Spinal cord (tissue), 10 donors: ENCODE data around the gene AKR7A2. TPM values are rescaled to one million over a fixed set of nuclear protein-coding genes. Genes with fewer than 3 reads are reported as not detected.
"Not testable (repeated sequence)": the region's sequence is repeated elsewhere in the genome, so short reads cannot be mapped to it uniquely, and the experiment has no call there.

Experiments used
- DNase-seq, 6 donors: peaks; one replicate each; pipeline versions ENCODE4 v3.0.0 to v3.0.0-alpha.2; 2013 to 2015; ENCODE audit warnings: low spot score in 6 of 6, low read depth in 4 of 6
- H3K27ac ChIP-seq: one replicate; pipeline ENCODE4 v1.5.1; 2013; ENCODE audit warnings: low read depth, low read length, control low read depth
- H3K27me3 ChIP-seq: one replicate; pipeline ENCODE4 v1.6.1; 2013; ENCODE audit warnings: low read length; ENCODE audit not compliant: control insufficient read depth, insufficient read depth
- H3K36me3 ChIP-seq: one replicate; pipeline ENCODE4 v1.6.1; 2013; ENCODE audit warnings: low read length; ENCODE audit not compliant: control insufficient read depth, insufficient read depth
- H3K4me1 ChIP-seq: one replicate; pipeline ENCODE4 v1.6.1; 2013; ENCODE audit warnings: low read length; ENCODE audit not compliant: control insufficient read depth, insufficient read depth
- H3K4me3 ChIP-seq: one replicate; pipeline ENCODE4 v1.5.1; 2013; ENCODE audit warnings: low read depth, low read length, control low read depth
- H3K9me3 ChIP-seq: one replicate; pipeline ENCODE4 v1.6.1; 2013; ENCODE audit warnings: low read length; ENCODE audit not compliant: control insufficient read depth, insufficient read depth
- WGBS: methylation state at CpG from one replicate; pipeline ENCODE4 v1.1.5; 2013; ENCODE audit warnings: missing lambda C conversion rate; ENCODE audit not compliant: insufficient coverage; 5-methylcytosine and 5-hydroxymethylcytosine counted together
- polyA plus RNA-seq, 2 donors: library from polyadenylated mRNA; unstranded; fragments of 120-200 nt; gene quantifications; one replicate each; pipeline ENCODE4 v1.2.1, GENCODE V29; 2013; ENCODE audit not compliant: insufficient read length in 2 of 2
- total RNA-seq, 2 donors: library from RNA; depleted of rRNA in 1 of 2; stranded (reverse); fragments of 120-200 nt in 1 of 2; fragments of >200 nt in 1 of 2; gene quantifications; one replicate each; pipeline versions ENCODE4 v1.2.3 to v1.2.4, GENCODE V29; 2013 to 2014
- donor health status: healthy.

AKR7A2 gene
- total and polyA plus RNA-seq, 4 donors = 39.1 to 101 (median 67.3) TPM

- Histone ChIP-seq H3K36me3 (peaks cover 31% of the 10 kb centered on the region), H3K9me3 (no peaks in the 10 kb centered on the region), H3K27me3 (no peaks in the 10 kb centered on the region), H3K27ac (no peak overlapping the region), H3K4me1 (peaks cover 3% of the 10 kb centered on the region), H3K4me3 (no peak overlapping the region)
- DNase-seq = no peak
Measured at GRCh38 chr1:19272064-19272463, 39.9 kb downstream of the AKR7A2 start.

GRCh38 chr1:19270343-19270730, 41.6 kb downstream of the AKR7A2 start:
- not testable (repeated sequence) for H3K27ac ChIP-seq, H3K4me3 ChIP-seq, H3K4me1 ChIP-seq, H3K9me3 ChIP-seq, H3K27me3 ChIP-seq, DNase-seq
- 85% methylated on average over 6 of the region's 6 CpGs for WGBS
- peaks cover 35% of the 10 kb centered on the region for H3K36me3 ChIP-seq

GRCh38 chr1:19269427-19270342, 42.3 kb downstream of the AKR7A2 start:
- H3K9me3 ChIP-seq, H3K4me3 ChIP-seq, H3K27me3 ChIP-seq, DNase-seq, H3K4me1 ChIP-seq, H3K27ac ChIP-seq: not testable (repeated sequence)
- no CpG with 5 or more reads among the region's 9 CpGs for WGBS
- H3K36me3 ChIP-seq = peaks cover 35% of the 10 kb centered on the region

- 81% methylated on average over 11 of the region's 11 CpGs for WGBS
- Histone ChIP-seq H3K36me3 (peaks cover 29% of the 10 kb centered on the region), H3K4me1 (no peaks in the 10 kb centered on the region), H3K9me3 (no peaks in the 10 kb centered on the region), H3K4me3 (no peak overlapping the region), H3K27ac (no peak overlapping the region), H3K27me3 (no peaks in the 10 kb centered on the region)
- no peak for DNase-seq
Measured at GRCh38 chr1:19268445-19268844, 43.5 kb downstream of the AKR7A2 start.

- no peaks in the 10 kb centered on the region for H3K27me3 ChIP-seq
- peaks cover 53% of the 10 kb centered on the region for H3K36me3 ChIP-seq
- no peak for DNase-seq
- no peaks in the 10 kb centered on the region for H3K4me1 ChIP-seq
- no peaks in the 10 kb centered on the region for H3K9me3 ChIP-seq
- no peak overlapping the region for H3K27ac ChIP-seq
- no peak overlapping the region for H3K4me3 ChIP-seq
- WGBS = 93% methylated on average over 4 of the region's 5 CpGs
Measured at GRCh38 chr1:19262744-19263143, 49.2 kb downstream of the AKR7A2 start.

- Histone ChIP-seq H3K9me3 (no peaks in the 10 kb centered on the region), H3K36me3 (peaks cover 57% of the 10 kb centered on the region), H3K4me1 (no peaks in the 10 kb centered on the region), H3K27ac (no peak overlapping the region), H3K4me3 (no peak overlapping the region), H3K27me3 (no peaks in the 10 kb centered on the region)
- 96% methylated on average over 5 of the region's 5 CpGs for WGBS
- DNase-seq = no peak
Measured at GRCh38 chr1:19262047-19262446, 49.9 kb downstream of the AKR7A2 start.

GRCh38 chr1:19260211-19261138, 51.5 kb downstream of the AKR7A2 start:
- Histone ChIP-seq H3K9me3 (no peaks in the 10 kb centered on the region), H3K27ac (no peak overlapping the region), H3K4me3 (no peak overlapping the region), H3K36me3 (peaks cover 70% of the 10 kb centered on the region), H3K27me3 (no peaks in the 10 kb centered on the region), H3K4me1 (peaks cover under 1% of the 10 kb centered on the region)
- DNase-seq = no peak
- 77% methylated on average over 13 of the region's 21 CpGs for WGBS

GRCh38 chr1:19258353-19258752, 53.6 kb downstream of the AKR7A2 start:
- H3K36me3 ChIP-seq = peaks cover 78% of the 10 kb centered on the region
- H3K9me3 ChIP-seq = no peaks in the 10 kb centered on the region
- H3K4me1 ChIP-seq = peaks cover 17% of the 10 kb centered on the region
- H3K27ac ChIP-seq = no peak overlapping the region
- H3K27me3 ChIP-seq = no peaks in the 10 kb centered on the region
- no peak for DNase-seq
- no peak overlapping the region for H3K4me3 ChIP-seq
- WGBS = 95% methylated on average over 10 of the region's 10 CpGs

- 86% methylated on average over 13 of the region's 15 CpGs for WGBS
- no peak overlapping the region for H3K27ac ChIP-seq
- H3K9me3 ChIP-seq = no peaks in the 10 kb centered on the region
- H3K4me1 ChIP-seq = peaks cover 26% of the 10 kb centered on the region
- no peak overlapping the region for H3K4me3 ChIP-seq
- H3K36me3 ChIP-seq = peaks cover 73% of the 10 kb centered on the region
- H3K27me3 ChIP-seq = no peaks in the 10 kb centered on the region
- no peak for DNase-seq
Measured at GRCh38 chr1:19257178-19257914, 54.6 kb downstream of the AKR7A2 start.
